Effector memory CD8-positive, alpha-beta T cell (primary cell): ENCODE results near the gene TTC7B.

Source experiments
- ATAC-seq: fragments of 150-1000 bp; cut with Tn5 transposase; replicated peaks from 2 replicates; pipeline ENCODE4 v1.10.0; 2021; ENCODE audit warnings: mild to moderate bottlenecking, moderate library complexity
- DNase-seq, 3 experiments: peaks; one replicate each; pipeline ENCODE4 v3.0.0; 2021
- H3K27ac Mint-ChIP-seq, 2 donors: one replicate each; pipeline ENCODE4 v1.8.0; 2022; ENCODE audit warnings: mild to moderate bottlenecking in 2 of 2, mixed read lengths in 2 of 2, moderate library complexity in 2 of 2
- H3K27me3 Mint-ChIP-seq, 2 donors: one replicate each; pipeline ENCODE4 v1.8.0; 2022; ENCODE audit warnings: mixed read lengths in 2 of 2
- H3K36me3 Mint-ChIP-seq: one replicate; pipeline ENCODE4 v1.8.0; 2022; ENCODE audit warnings: mild to moderate bottlenecking, moderate library complexity, mixed read lengths; ENCODE audit not compliant: insufficient read depth
- H3K4me1 Mint-ChIP-seq, 2 donors: one replicate each; pipeline ENCODE4 v1.8.0; 2022; ENCODE audit warnings: low read depth in 2 of 2, mixed read lengths in 2 of 2
- H3K4me3 Mint-ChIP-seq, 2 donors: one replicate each; pipeline ENCODE4 v1.8.0; 2022; ENCODE audit warnings: mild to moderate bottlenecking in 2 of 2, mixed read lengths in 2 of 2, moderate library complexity in 2 of 2
- H3K9me3 Mint-ChIP-seq, 2 donors: one replicate each; pipeline ENCODE4 v1.8.0; 2022; ENCODE audit warnings: mixed read lengths in 2 of 2

The TTC7B gene

GRCh38 chr14:90616313-90616712 is 199.9 kb downstream of the TTC7B start:
- H3K4me3 Mint-ChIP-seq = no peak overlapping the region
- H3K36me3 Mint-ChIP-seq = no peaks in the 10 kb centered on the region
- no peak overlapping the region for H3K27ac Mint-ChIP-seq
- DNase-seq (no peak), ATAC-seq (no peak)
- peaks cover 0 to 15% of the 10 kb centered on the region in 2 donors for H3K27me3 Mint-ChIP-seq
- H3K4me1 Mint-ChIP-seq = no peaks in the 10 kb centered on the region
- no peaks in the 10 kb centered on the region for H3K9me3 Mint-ChIP-seq

DNA sequence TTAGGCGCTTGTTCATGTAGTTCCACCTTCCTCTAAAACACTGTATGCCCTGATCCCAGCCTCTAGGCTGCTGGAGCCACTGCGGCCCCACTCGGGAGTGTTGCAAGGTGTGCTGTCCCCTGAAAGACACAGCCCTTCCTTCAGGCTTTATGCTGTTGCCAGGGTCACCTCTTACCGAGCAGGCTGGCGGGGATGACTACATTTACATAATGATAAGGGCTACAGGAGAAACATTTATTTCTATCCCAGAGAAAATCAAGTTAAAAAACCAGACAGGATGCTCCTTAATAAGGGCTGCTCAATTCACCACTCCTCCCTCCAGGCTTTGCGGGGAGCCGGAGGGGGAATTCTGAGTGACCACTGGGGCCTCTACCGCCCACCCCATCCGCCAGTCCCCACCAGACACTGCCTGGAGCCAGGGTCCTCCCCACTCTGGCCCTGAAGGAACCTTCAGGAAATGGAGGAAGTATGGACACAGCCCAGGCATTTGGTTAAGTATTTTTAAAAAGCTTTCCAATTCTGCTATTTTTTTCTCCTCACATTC is 200.6 kb downstream of the TTC7B start:
- ATAC-seq (no peak), DNase-seq (no peak)
- no peaks in the 10 kb centered on the region for H3K9me3 Mint-ChIP-seq
- peaks cover 0 to 8% of the 10 kb centered on the region in 2 donors for H3K27me3 Mint-ChIP-seq
- H3K4me3 Mint-ChIP-seq = no peak overlapping the region
- H3K27ac Mint-ChIP-seq = no peak overlapping the region
- peaks cover 0 to under 1% of the 10 kb centered on the region in 2 donors for H3K4me1 Mint-ChIP-seq
- H3K36me3 Mint-ChIP-seq = no peaks in the 10 kb centered on the region

DNA sequence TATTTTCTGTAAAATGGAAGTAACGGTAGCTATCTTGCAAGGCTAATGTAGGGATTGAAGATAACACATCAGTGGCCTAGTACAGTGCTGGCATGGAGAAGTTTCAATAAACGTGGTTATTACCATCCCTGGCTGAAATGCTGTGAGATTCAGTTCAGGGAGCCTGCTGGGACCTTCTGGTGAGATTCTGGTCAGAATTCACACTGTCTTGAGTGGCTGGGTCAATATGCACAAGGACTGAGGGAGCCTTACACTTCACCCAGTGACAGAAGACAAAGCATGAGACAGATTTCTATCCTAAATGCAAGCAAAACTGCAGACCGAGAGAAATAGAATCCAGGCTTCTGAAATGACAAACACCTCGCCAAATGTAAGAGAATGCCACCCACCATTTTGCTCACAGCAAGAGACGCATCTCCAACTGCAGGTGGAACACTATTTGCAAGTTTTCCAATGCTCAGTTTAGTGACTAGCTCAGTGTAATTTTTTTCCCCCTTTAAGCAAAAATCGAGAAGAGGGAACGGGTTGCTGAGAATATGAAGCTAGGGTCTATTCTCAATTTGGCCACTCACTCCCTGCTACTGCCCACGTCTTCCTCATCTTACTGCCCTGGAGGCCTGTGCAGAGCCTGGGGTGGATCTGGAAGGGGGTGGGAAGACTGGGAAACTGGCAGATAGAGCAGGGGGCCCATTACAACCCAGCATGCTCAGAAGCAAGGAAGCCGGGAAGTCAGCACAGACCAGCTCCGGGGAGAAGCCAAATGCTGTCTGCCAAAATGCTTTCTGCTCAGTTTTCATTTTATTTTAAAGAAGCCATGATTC is 201.3 kb downstream of the TTC7B start:
- no peak for DNase-seq
- ATAC-seq = no peak
- Mint-ChIP-seq H3K27ac (no peak overlapping the region), H3K9me3 (no peaks in the 10 kb centered on the region), H3K4me3 (no peak overlapping the region), H3K4me1 (peaks cover 0 to 1% of the 10 kb centered on the region in 2 donors), H3K36me3 (no peaks in the 10 kb centered on the region), H3K27me3 (peaks cover 0 to 8% of the 10 kb centered on the region in 2 donors)

DNA sequence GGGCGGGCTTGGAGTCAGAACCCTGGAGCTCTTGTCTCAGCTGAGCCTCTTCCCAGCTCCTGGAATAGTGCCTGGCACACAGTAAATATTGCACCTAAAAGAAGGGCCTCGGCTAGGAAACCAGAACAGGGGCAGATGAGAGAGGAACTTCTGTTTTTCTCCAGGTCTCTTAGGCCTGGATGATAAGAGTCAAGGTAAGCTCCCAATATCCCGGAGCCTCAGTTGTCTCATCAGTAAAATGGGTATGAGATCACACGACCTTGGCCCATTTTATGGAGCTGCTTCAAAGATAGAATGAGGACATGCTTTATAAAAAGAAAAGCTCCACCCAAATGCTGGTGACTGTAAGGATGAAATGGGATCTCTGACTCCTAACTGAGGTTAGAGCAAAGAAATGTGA is 202.2 kb downstream of the TTC7B start:
- ATAC-seq = no peak
- Mint-ChIP-seq H3K27ac (no peak overlapping the region), H3K27me3 (peaks cover 0 to 12% of the 10 kb centered on the region in 2 donors), H3K4me1 (peaks cover 0 to 1% of the 10 kb centered on the region in 2 donors), H3K9me3 (no peaks in the 10 kb centered on the region), H3K36me3 (no peaks in the 10 kb centered on the region), H3K4me3 (no peak overlapping the region)
- DNase-seq = no peak

DNA sequence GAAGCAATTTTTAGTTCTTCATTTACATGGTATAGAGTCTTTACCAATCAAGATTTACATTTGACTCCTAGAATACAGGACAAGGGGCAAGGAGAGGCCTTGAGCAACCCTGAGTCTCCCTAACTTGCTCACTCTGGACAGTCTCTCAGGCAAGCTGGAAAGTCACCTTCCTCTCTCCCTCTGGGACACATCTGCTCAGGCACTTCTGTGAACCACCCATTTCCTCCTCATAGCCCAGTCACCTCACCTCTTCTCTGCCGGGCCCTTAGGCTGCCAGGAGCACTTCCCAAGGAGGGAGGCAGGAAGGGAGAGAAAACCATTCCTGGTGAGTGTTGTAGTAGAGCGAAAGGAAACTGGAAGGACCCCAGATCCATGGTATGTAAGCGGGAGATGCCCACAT is 202.8 kb downstream of the TTC7B start:
- ATAC-seq (no peak), DNase-seq (no peak)
- H3K27ac Mint-ChIP-seq = no peak overlapping the region
- peaks cover 0 to 1% of the 10 kb centered on the region in 2 donors for H3K4me1 Mint-ChIP-seq
- H3K27me3 Mint-ChIP-seq = peaks cover 0 to 17% of the 10 kb centered on the region in 2 donors
- H3K4me3 Mint-ChIP-seq = no peak overlapping the region
- no peaks in the 10 kb centered on the region for H3K36me3 Mint-ChIP-seq
- H3K9me3 Mint-ChIP-seq = no peaks in the 10 kb centered on the region

- Mint-ChIP-seq H3K27me3 (peaks cover 0 to 24% of the 10 kb centered on the region in 2 donors), H3K36me3 (no peaks in the 10 kb centered on the region), H3K9me3 (no peaks in the 10 kb centered on the region), H3K4me3 (no peak overlapping the region), H3K4me1 (peaks cover 0 to 1% of the 10 kb centered on the region in 2 donors), H3K27ac (no peak overlapping the region)
- DNase-seq (no peak), ATAC-seq (no peak)
These were observed 203.4 kb downstream of the TTC7B start for GRCh38 chr14:90612801-90613200.

DNA sequence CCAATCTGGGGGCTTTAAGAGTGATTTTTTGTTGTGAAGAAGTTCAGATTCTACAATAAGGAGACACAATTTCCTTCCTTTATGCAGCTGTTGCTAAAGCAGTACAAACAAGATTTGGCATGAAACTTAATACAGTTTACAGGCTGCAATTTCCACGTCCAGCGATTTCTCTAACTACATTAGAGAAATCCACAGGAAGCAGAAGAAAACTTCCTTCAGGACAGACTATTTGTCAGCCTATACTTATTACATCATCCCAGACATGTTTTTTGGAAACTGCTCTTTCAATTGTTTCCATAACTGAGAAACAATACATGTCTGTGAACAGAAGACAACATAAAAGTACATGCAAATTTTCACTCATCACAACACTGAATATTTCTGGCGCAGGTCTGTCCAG is 204.3 kb downstream of the TTC7B start:
- ATAC-seq (no peak), DNase-seq (no peak)
- Mint-ChIP-seq H3K9me3 (no peaks in the 10 kb centered on the region), H3K27ac (no peak overlapping the region), H3K27me3 (peaks cover 0 to 31% of the 10 kb centered on the region in 2 donors), H3K4me1 (peaks cover 0 to 1% of the 10 kb centered on the region in 2 donors), H3K4me3 (no peak overlapping the region), H3K36me3 (no peaks in the 10 kb centered on the region)

DNA sequence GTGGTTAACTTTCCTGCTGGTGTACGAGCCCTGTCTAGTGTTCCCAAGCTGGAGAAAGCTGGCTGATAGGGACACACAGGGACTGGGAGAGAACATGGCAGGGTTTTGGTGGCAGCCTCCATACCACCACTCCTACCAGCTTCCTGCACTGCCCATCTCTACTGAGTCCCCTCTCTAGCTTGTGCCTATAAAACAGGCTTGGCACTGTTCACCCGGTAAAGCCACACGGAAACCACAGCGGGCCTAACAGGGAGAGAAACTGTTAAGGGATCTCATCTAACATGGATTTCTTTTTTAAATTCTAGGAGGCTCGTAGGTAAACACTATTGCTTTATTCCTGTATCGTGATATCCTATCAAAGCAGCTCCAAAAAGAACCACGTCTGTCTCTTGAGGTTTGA is 204.7 kb downstream of the TTC7B start:
- H3K4me1 Mint-ChIP-seq = peaks cover 0 to 1% of the 10 kb centered on the region in 2 donors
- DNase-seq = no peak
- H3K36me3 Mint-ChIP-seq = no peaks in the 10 kb centered on the region
- H3K27ac Mint-ChIP-seq = no peak overlapping the region
- no peaks in the 10 kb centered on the region for H3K9me3 Mint-ChIP-seq
- peaks cover 0 to 32% of the 10 kb centered on the region in 2 donors for H3K27me3 Mint-ChIP-seq
- no peak overlapping the region for H3K4me3 Mint-ChIP-seq
- no peak for ATAC-seq

DNA sequence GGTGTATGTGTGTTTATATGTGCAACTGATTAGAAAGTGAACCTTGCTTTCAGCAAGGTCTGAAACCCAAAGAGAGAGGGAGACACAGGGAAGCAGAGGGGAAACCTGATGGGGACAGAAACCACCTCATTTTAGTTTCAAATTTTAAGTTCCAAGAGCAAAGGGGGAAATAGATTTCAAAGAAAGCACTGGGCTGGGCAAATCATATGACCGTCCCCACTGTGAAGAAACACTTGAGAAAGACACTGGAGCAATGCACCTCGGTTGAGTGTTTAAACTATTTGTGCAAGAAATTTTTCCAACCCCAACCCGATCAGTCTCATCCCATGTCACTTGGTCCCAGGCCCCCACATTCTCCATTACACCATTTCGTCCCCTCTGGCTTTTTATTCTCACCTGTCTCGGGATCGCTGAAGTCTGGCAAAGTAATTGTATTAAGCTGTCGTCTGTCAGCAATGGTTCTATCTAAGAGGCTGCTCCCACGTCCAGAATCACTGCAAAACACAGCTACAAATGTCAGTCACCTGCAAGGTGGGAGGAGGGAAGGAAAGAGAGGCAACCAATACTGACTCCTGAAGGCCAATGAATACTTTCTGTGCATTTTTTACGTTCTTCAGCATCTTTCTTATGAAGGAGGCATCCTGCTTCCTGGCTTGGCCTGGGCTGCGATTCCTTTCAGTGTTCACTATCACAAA is 205.7 kb downstream of the TTC7B start:
- Mint-ChIP-seq H3K36me3 (no peaks in the 10 kb centered on the region), H3K27ac (no peak overlapping the region), H3K27me3 (peaks cover 3 to 40% of the 10 kb centered on the region in 2 donors), H3K9me3 (no peaks in the 10 kb centered on the region), H3K4me1 (peaks cover 0 to 1% of the 10 kb centered on the region in 2 donors), H3K4me3 (no peak overlapping the region)
- ATAC-seq = no peak
- no peak for DNase-seq

- no peak for DNase-seq
- H3K9me3 Mint-ChIP-seq = no peaks in the 10 kb centered on the region
- no peak overlapping the region for H3K27ac Mint-ChIP-seq
- H3K4me3 Mint-ChIP-seq = no peak overlapping the region
- ATAC-seq = no peak
- H3K27me3 Mint-ChIP-seq = peaks cover 10 to 49% of the 10 kb centered on the region in 2 donors
- no peaks in the 10 kb centered on the region for H3K36me3 Mint-ChIP-seq
- H3K4me1 Mint-ChIP-seq = peaks cover 0 to 1% of the 10 kb centered on the region in 2 donors
These were observed 206.9 kb downstream of the TTC7B start for GRCh38 chr14:90609376-90609775.

DNA sequence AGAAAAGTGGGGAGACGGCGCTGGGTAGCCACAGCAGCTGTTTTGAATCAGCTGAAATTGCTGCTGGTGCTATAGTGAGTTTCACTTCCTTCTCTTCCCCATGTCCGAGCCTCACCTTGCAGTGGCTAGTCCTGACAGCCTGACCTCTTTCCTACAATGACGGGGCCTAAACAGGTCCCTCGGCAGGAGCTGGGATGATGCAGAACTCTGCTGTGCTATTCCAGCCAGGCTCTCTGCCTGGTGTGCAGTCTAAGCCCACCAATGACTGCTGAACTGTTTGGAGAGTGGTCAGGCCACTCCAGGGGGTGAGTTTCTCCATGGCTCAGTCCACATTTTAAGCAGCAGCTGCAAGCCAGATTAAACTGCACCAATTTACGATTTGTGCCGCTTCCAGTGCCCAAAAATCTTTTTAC is 207.3 kb downstream of the TTC7B start:
- H3K9me3 Mint-ChIP-seq = no peaks in the 10 kb centered on the region
- H3K36me3 Mint-ChIP-seq = no peaks in the 10 kb centered on the region
- DNase-seq = no peak
- H3K27ac Mint-ChIP-seq = no peak overlapping the region
- peaks cover 0 to 1% of the 10 kb centered on the region in 2 donors for H3K4me1 Mint-ChIP-seq
- peaks cover 10 to 53% of the 10 kb centered on the region in 2 donors for H3K27me3 Mint-ChIP-seq
- no peak for ATAC-seq
- no peak overlapping the region for H3K4me3 Mint-ChIP-seq

GRCh38 chr14:90608281-90608680 is 207.9 kb downstream of the TTC7B start:
- no peaks in the 10 kb centered on the region for H3K9me3 Mint-ChIP-seq
- DNase-seq (no peak), ATAC-seq (no peak)
- peaks cover 10 to 55% of the 10 kb centered on the region in 2 donors for H3K27me3 Mint-ChIP-seq
- H3K4me1 Mint-ChIP-seq = peaks cover 0 to 1% of the 10 kb centered on the region in 2 donors
- H3K4me3 Mint-ChIP-seq = no peak overlapping the region
- no peaks in the 10 kb centered on the region for H3K36me3 Mint-ChIP-seq
- no peak overlapping the region for H3K27ac Mint-ChIP-seq

GRCh38 chr14:90607141-90607540 is 209.1 kb downstream of the TTC7B start:
- H3K9me3 Mint-ChIP-seq = no peaks in the 10 kb centered on the region
- H3K4me1 Mint-ChIP-seq = peaks cover 0 to 1% of the 10 kb centered on the region in 2 donors
- no peaks in the 10 kb centered on the region for H3K36me3 Mint-ChIP-seq
- no peak for DNase-seq
- H3K4me3 Mint-ChIP-seq = no peak overlapping the region
- ATAC-seq = no peak
- H3K27ac Mint-ChIP-seq = no peak overlapping the region
- peaks cover 17 to 66% of the 10 kb centered on the region in 2 donors for H3K27me3 Mint-ChIP-seq
